Neural cell (in vitro differentiated cells): ENCODE measurements around the gene ATRAID. TPM values are rescaled to one million over a fixed set of nuclear protein-coding genes. Genes with fewer than 3 reads are reported as not detected.

ENCODE experiments used
- H2AFZ ChIP-seq: fragments of 200-600, 300-800 bp; sonication (generic), shearing (Covaris generic); 2 replicates; pipeline ENCODE4 v1.6.0; 2014; ENCODE audit warnings: low read depth, mild to moderate bottlenecking, antibody characterized with exemption, low read length, moderate library complexity
- H3F3A ChIP-seq: fragments of 200-600 bp; shearing (Covaris generic); 2 replicates; pipeline ENCODE4 v1.6.1; 2016; ENCODE audit warnings: mild to moderate bottlenecking, moderate library complexity, mixed read lengths, antibody characterized with exemption, low read length; ENCODE audit not compliant: insufficient read depth, poor library complexity, severe bottlenecking
- H3K27ac ChIP-seq: fragments of 200-600, 300-800 bp; sonication (generic), shearing (Covaris generic); 2 replicates; pipeline ENCODE4 v1.5.1; 2014; ENCODE audit warnings: mild to moderate bottlenecking, low read length, moderate library complexity
- H3K27me3 ChIP-seq: fragments of 300-800, 200-600 bp; sonication (generic), shearing (Covaris generic); 2 replicates; pipeline ENCODE4 v1.6.0; 2014; ENCODE audit warnings: mild to moderate bottlenecking, low read depth, low read length, moderate library complexity; ENCODE audit not compliant: insufficient read depth
- H3K36me3 ChIP-seq: fragments of 300-800, 200-600 bp; sonication (generic), shearing (Covaris generic); 2 replicates; pipeline ENCODE4 v1.5.1; 2014; ENCODE audit warnings: mild to moderate bottlenecking, antibody characterized with exemption, low read length, moderate library complexity; ENCODE audit not compliant: insufficient read depth
- H3K4me2 ChIP-seq: fragments of 300-800, 200-600 bp; sonication (generic), shearing (Covaris generic); 2 replicates; pipeline ENCODE4 v1.6.0; 2014; ENCODE audit warnings: mild to moderate bottlenecking, low read length
- H3K4me3 ChIP-seq: fragments of 300-800, 200-600 bp; sonication (generic), shearing (Covaris generic); 2 replicates; pipeline ENCODE4 v1.5.1; 2014; ENCODE audit warnings: mild to moderate bottlenecking, low read length, moderate library complexity
- H3K79me2 ChIP-seq: fragments of 200-600 bp; shearing (Covaris generic); replicated peaks from 2 replicates; pipeline ENCODE4 v1.6.0; 2014; ENCODE audit warnings: mild to moderate bottlenecking, low read length, moderate library complexity; ENCODE audit not compliant: insufficient read depth
- H3K9ac ChIP-seq: fragments of 300-800, 200-600 bp; sonication (generic), shearing (Covaris generic); 2 replicates; pipeline ENCODE4 v1.6.1; 2016; ENCODE audit warnings: mild to moderate bottlenecking, low read length, mixed read lengths
- H3K9me2 ChIP-seq: fragments of 200-600 bp; shearing (Covaris generic); 2 replicates; pipeline ENCODE4 v1.6.1; 2016; ENCODE audit warnings: mild to moderate bottlenecking, low read length, mixed read lengths; ENCODE audit not compliant: insufficient read depth
- H3K9me3 ChIP-seq: fragments of 200-600, 300-800 bp; sonication (generic), shearing (Covaris generic); 2 replicates; pipeline ENCODE4 v1.6.1; 2016; ENCODE audit warnings: mild to moderate bottlenecking, mixed run types, low read length, moderate library complexity, mixed read lengths
- H4K20me1 ChIP-seq: fragments of 200-600 bp; shearing (Covaris generic); 2 replicates; pipeline ENCODE4 v1.6.1; 2016; ENCODE audit warnings: mild to moderate bottlenecking, mixed run types; ENCODE audit not compliant: insufficient read depth
- CTCF ChIP-seq: fragments of 450-650 bp; IDR thresholded peaks from 2 replicates; pipeline ENCODE4 v1.5.1; 2014; ENCODE audit warnings: antibody characterized with exemption, mild to moderate bottlenecking, moderate library complexity; ENCODE audit not compliant: poor library complexity, severe bottlenecking
- EP300 ChIP-seq: fragments of 450-650 bp; conservative IDR thresholded peaks from 2 replicates; pipeline ENCODE4 v1.6.1; 2014; ENCODE audit warnings: antibody characterized with exemption, mild to moderate bottlenecking, moderate library complexity; ENCODE audit not compliant: poor library complexity, severe bottlenecking
- EZH2 ChIP-seq: fragments of 200-600, 300-800 bp; shearing (Covaris generic), sonication (generic); IDR thresholded peaks from 2 replicates; pipeline ENCODE4 v1.6.1; 2014; ENCODE audit warnings: antibody characterized with exemption, low read length, borderline replicate concordance, mild to moderate bottlenecking; ENCODE audit not compliant: insufficient read depth, poor library complexity, severe bottlenecking
- MXI1 ChIP-seq: fragments of 450-650 bp; conservative IDR thresholded peaks from 2 replicates; pipeline ENCODE4 v1.6.1; 2014; ENCODE audit warnings: antibody characterized with exemption, mild to moderate bottlenecking; ENCODE audit not compliant: poor library complexity, severe bottlenecking
- POLR2AphosphoS5 ChIP-seq: IDR thresholded peaks from 2 replicates; pipeline ENCODE4 v1.6.1; 2012
- RAD21 ChIP-seq: fragments of 450-650 bp; conservative IDR thresholded peaks from 2 replicates; pipeline ENCODE4 v1.6.1; 2014; ENCODE audit warnings: antibody characterized with exemption, mild to moderate bottlenecking, moderate library complexity
- REST ChIP-seq: IDR thresholded peaks from 2 replicates; pipeline ENCODE4 v1.6.1; 2012; ENCODE audit warnings: borderline replicate concordance
- SMC3 ChIP-seq: fragments of 450-650 bp; conservative IDR thresholded peaks from 2 replicates; pipeline ENCODE4 v1.6.1; 2014; ENCODE audit warnings: antibody characterized with exemption, mild to moderate bottlenecking, moderate library complexity; ENCODE audit not compliant: poor library complexity
- TAF1 ChIP-seq: IDR thresholded peaks from 2 replicates; pipeline ENCODE4 v1.6.1; 2012; ENCODE audit warnings: low read depth
- polyA plus RNA-seq: library from polyadenylated mRNA; depleted of rRNA; stranded (reverse); fragments of >200 nt; gene quantifications from 2 replicates; pipeline ENCODE4 v1.2.3, GENCODE V29; 2014

Gene ATRAID
- polyA plus RNA-seq, 1 donor from 2014 or later: 94.3 TPM

- no peaks in the 10 kb centered on the region for H3K79me2 ChIP-seq
- H3K27me3 ChIP-seq: peaks cover 5% of the 10 kb centered on the region
- no peak overlapping the region for H3K4me2 ChIP-seq
- no peak for TF ChIP-seq REST
- no peak for TF ChIP-seq SMC3
- no peak for TF ChIP-seq RAD21
- TF ChIP-seq EZH2: no peak
- TF ChIP-seq EP300: no peak
- no peak for TF ChIP-seq TAF1
- no peak for TF ChIP-seq MXI1
- TF ChIP-seq POLR2AphosphoS5: no peak
- no peak for TF ChIP-seq CTCF
- H2AFZ ChIP-seq: no peak overlapping the region
- H3F3A ChIP-seq: no peaks in the 10 kb centered on the region
- H4K20me1 ChIP-seq: no peaks in the 10 kb centered on the region
- no peaks in the 10 kb centered on the region for H3K36me3 ChIP-seq
- H3K9ac ChIP-seq: no peak overlapping the region
- no peak overlapping the region for H3K4me3 ChIP-seq
- H3K9me2 ChIP-seq: no peaks in the 10 kb centered on the region
- no peak overlapping the region for H3K27ac ChIP-seq
- no peaks in the 10 kb centered on the region for H3K9me3 ChIP-seq
Measured at GRCh38 chr2:27251766-27252165, 39.9 kb downstream of the ATRAID start.

- Histone ChIP-seq H3K9me2 (no peaks in the 10 kb centered on the region), H3K9ac (no peak overlapping the region), H4K20me1 (no peaks in the 10 kb centered on the region), H2AFZ (no peak overlapping the region), H3K27ac (no peak overlapping the region), H3K79me2 (no peaks in the 10 kb centered on the region), H3K9me3 (no peaks in the 10 kb centered on the region), H3K4me3 (no peak overlapping the region), H3K27me3 (peaks cover 14% of the 10 kb centered on the region), H3K36me3 (no peaks in the 10 kb centered on the region), H3K4me2 (no peak overlapping the region), H3F3A (no peaks in the 10 kb centered on the region)
- no peak for TF ChIP-seq EP300
- TF ChIP-seq MXI1: no peak
- no peak for TF ChIP-seq TAF1
- no peak for TF ChIP-seq REST
- no peak for TF ChIP-seq EZH2
- no peak for TF ChIP-seq RAD21
- TF ChIP-seq POLR2AphosphoS5: no peak
- TF ChIP-seq CTCF: no peak
- no peak for TF ChIP-seq SMC3
Measured at GRCh38 chr2:27255187-27255586, 43.3 kb downstream of the ATRAID start.
